HuH-7.5 (cell line): ENCODE measurements around the gene DPP6.

Source experiments
- DNase-seq: peaks from one replicate; pipeline ENCODE4 v3.0.0; 2011; ENCODE audit warnings: low spot score

The DPP6 gene

DNA sequence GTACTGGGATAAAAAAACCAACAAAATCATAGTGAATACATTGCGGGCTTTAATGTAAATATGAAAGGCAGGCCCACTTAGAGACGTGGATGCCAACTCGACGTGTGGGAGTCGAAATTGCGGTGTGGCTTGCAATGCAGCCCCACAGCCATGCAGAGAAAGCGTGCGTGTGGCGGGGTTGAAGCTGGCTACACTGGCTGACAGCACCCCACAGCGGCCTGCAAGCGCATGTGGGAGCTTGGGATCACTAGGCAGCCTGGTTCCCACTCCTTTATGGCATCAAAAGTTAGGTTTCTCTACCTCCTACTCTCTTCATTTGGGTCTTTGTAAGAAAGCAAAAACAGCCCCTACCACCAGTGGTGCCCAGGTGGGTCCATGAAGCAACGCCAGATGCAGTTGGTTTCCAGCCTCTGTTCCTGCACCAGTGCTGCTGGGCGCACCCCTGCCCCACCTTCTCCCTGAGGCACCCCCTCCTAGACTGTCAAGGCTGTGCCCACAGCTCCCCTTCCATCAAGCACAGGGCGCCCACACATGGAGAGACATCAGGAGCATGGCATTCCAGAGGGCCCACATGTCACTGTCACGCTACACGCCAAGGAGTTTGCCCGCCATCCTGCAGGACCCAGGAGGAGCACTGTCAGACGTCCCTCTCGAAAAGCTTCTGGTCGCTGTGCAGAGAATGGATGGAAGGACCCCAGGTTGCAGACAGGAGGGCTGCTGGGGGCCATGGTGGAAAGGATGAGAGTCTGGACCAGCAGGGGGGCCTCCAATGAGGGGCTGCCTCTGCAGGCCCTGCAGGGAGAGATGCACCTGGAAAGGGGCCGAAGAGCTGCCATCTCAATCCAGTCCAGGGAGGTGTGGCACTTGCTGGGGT, 807.8 kb downstream of the DPP6 start:
- DNase-seq = no peak

DNA sequence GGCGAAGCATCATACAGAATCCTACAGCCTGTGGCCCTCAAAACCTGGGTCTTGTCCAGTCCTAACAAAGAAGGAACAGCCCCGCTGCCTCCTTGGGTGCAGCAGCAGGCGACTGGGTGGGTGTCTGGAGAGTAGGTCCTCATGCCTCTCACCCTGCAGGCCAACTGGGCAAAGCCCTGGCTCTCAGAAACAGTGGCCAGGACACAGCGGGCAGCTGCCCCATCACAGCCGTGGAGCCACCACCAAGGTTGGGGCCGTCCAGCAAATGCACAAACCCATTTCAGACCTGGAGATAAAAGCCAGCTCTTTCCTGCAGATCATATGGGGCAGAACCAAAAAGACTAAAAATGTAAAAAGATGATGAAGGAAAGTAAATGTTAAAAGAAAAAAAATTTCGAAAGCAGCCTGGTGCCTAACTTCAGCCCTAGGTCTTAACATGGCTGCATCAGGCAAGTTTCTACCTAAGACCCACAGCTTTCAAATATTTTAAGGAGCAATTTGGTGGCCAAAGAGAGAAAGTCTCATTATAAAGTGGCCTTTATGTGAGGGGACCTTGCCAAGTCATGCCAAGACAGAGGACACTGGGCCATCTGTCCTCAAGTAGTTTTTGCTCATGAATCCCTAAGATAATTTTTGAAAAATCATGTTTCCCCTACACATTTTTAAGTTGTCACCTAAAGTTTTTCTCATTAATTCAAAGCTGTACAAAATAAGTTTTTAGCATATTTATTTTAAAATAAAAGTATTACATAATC, 808.6 kb downstream of the DPP6 start:
- no peak for DNase-seq

- no peak for DNase-seq
These were observed 809.4 kb downstream of the DPP6 start for GRCh38 chr7:154861589-154861988.

DNA sequence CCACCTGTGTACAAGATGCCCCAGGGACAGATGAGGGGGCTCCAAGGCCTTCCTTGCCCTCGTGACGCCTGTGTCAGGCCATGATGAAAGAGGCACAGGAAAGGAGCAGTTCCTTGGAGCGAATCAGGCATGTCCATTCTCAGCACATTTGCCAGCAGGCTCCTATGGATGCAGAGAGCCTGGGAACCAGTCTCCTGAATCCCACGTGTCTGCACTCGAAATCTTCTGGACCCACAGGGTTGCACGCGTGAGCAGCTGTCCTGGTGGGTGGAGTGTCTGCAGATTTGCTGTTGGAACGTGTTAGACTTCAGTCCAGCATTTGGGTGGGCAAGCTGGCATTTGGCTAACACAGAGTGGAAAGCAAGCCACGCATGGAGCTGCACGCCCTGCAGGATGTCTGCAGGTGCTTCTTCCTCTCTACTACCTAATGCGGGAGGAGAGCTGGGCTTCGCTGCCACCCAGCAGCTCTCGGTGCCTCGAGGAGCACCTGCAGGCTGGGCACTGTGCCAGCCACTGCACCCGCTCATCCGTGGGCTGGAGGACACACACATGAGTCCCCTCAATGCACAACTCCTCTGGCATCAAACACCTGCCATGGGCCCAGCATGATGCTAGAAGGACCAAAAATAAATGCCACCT, 810.1 kb downstream of the DPP6 start:
- DNase-seq = no peak

DNA sequence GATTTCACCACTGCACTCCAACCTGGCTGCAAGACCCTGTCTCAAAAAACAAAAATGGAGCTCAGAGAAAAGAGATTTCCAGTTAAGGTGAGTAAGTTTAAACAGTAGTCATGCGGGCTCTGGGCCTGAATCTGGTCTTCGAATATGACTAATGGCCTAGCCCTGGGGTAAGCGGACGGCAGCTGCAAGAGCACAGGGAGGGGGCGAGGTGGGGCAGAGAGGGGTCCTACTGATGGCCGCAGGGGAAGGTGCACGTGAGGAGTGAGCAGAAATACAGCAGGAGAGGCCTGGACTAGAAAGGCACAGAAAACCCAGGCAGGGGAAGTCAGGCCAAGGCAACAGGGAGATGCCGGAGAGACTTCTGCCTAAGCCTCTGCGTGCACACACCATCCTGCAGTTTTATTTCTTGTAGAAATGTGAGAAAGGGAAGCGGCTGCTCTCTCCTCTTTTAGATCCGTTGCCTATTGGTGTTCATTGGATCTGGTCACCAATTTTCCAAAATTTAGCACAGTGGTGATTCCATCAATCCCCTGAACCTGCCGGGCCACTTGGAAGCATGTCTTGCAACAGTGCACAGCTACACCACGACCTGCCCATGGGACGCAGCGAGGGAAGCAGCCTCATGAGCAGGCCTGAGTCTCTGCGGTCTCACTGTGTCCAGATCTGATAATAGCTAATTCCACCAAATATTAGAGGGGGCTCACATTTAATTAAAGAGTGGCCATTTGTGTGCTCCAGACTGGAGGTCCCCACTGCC, 811.7 kb downstream of the DPP6 start:
- DNase-seq = no peak

DNA sequence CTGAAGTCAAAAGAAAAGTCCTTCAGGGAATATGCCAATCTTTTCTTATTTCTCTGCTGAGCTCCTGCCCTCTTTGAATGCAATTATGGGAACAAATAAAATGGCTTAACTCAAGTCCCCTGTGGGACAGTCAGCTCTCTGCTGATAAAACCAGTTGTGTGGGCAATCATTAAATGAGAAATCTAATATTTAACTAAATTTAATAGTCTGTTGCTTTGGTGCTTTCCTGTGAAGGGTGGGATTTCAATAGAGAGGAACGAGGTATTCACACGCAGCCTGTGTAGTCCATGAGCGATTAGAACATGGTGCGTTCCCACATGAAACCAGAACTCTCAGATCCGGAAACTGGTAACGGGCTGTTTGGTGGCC, 812.3 kb downstream of the DPP6 start:
- no peak for DNase-seq

DNA sequence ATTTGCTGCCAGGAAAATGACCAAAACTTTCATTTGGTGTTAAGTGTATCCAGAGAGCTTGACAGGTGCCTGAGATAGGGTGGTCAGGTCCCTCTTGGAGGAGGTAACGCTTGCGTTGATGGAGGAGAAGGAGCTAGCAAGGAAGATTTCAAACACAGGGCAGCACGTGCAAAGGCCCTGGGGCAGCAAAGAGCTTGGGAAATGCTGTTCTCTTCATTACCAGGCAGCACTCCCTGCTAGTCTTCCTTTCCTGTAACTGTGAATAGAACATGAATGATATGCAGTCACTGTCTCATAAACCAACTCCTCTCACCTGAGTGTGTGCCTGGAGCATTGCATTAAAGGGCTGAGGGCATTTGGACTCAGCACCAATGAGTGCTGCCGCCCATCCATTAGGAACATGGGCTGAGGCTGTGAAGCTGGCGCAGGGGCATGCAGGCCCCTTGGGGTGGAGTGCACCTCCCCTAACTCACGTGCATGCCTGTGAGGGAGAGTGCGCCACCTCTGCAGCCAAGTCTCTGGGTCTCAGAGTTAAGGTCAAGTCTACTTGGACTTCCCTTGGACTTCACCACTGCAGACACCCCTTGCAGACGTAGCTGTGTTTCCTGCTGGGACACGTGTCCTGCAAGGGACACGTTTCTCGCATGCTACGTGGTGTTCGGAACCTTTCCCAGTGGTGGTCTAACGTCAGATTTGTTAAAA, 813.9 kb downstream of the DPP6 start:
- DNase-seq = no peak

- DNase-seq = no peak
These were observed 814.9 kb downstream of the DPP6 start for GRCh38 chr7:154867068-154867467.

DNA sequence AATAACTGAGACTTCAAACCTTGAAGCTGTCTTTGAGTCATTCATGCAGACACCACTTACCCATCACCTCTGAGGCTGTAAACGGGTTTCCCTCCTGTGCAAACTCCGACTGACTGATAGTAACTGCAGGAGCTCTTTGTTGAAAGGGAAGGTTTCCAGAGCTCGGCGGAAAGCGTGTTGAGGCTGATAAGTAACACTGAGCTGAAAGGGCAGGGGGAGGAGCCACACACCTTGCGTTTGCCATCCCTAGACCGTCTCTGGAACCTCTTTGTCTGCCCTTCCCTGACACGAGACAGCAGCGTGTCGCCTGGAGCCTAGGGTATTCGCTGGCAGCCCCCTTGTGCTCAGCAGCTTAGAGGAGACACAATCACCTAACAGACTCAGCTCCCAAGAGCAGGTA, 816.7 kb downstream of the DPP6 start:
- no peak for DNase-seq

DNA sequence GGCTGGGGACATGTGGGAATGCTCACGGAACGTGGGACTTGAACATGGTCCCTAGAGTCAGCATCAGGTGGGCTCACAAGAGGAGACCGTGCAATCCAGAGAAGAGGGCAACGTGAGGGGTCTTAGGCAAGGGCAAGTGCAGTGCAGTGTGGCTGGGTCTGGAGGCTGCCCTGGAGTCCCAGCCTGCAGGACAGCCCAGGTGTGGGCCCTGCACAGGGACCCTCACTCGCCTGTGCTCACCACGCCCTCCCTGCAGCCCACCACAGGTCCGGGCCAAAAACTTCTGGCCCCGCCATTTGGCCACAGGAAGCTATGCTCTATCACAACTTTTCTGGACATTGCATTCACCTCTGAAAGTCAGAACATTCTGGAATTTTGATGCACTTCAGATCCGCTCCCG, 817.2 kb downstream of the DPP6 start:
- no peak for DNase-seq

GRCh38 chr7:154871507-154871906, 819.3 kb downstream of the DPP6 start:
- DNase-seq = no peak

- DNase-seq = no peak
These were observed 819.9 kb downstream of the DPP6 start for GRCh38 chr7:154871928-154872750.

GRCh38 chr7:154872811-154873499, 820.8 kb downstream of the DPP6 start:
- DNase-seq = no peak

- DNase-seq = no peak
These were observed 821.4 kb downstream of the DPP6 start for GRCh38 chr7:154873500-154874121.

GRCh38 chr7:154874409-154875113, 822.4 kb downstream of the DPP6 start:
- DNase-seq = no peak

DNA sequence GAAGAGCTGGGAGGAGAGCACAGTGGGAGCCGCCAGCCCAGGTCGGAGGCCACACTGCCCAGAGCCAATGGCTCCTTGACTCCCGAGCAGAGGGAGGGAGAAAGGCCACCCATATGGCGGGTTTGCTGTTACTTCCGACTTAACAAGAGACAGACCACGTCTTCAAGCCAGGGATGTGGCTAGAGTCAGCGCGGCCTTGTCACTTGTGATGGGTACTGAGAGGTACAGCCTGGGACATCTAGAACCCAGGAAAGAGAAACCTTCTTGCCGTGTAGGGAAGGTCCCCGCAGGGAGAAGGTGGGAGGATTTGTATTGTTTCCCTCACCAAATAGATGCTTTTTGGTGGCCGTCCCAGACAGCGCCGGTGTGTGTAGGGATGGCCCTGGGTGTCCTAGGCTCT, 823.1 kb downstream of the DPP6 start:
- DNase-seq = no peak

GRCh38 chr7:154876516-154876915, 824.3 kb downstream of the DPP6 start:
- no peak for DNase-seq

DNA sequence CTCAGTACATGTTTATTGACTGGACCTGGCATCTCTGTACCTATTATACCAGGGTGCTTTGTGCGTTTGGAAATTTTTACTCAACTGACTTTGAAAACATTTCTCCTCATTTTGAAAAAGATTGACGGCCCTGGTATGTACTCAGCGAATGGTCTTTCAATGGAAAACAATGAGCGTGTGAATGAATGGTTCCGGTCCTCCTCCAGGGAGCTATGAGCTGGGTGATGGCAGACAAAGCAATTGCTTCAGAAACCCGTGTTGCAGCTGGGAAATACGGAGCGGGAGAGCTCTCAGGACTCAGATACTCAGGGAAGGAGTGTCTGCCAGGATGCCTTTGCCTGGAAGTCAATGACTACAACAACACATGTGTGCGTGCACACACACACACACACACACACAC, 824.8 kb downstream of the DPP6 start:
- DNase-seq = no peak

DNA sequence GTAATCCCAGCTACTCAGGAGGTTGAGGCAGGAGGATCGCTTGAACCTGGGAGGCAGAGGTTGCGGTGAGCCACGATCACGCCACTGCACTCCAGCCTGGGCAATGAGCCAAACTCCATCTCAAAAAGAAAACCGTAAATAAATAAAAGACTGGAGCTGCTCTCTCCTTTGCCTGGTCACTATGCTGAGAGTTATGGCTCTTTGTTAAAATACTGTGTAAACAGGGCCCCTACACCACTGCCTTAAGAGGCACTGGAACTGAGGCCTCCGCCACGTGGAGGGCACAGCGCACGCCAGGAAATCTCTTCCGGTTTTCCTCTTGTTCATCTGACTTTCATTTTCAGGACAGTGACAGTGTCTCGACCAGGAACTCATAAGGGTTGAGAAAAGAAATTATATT, 827.4 kb downstream of the DPP6 start:
- DNase-seq = no peak
